GM12865 (cell line): Measurements from ENCODE around the gene ENTR1.

Experiments
- DNase-seq: peaks from one replicate; pipeline ENCODE4 v3.0.0; 2010; ENCODE audit warnings: low read depth
- H3K4me3 ChIP-seq: 2 replicates; pipeline ENCODE4 v1.5.1; 2011; ENCODE audit warnings: mild to moderate bottlenecking, low read depth, low read length, control low read depth
- CTCF ChIP-seq: IDR thresholded peaks from 2 replicates; pipeline ENCODE4 v1.5.1; 2011; ENCODE audit warnings: low read length, control low read depth, low read depth, inconsistent platforms; ENCODE audit not compliant: insufficient read depth; ENCODE audit errors: missing control alignments

Gene ENTR1

GRCh38 chr9:136364942-136365774, 45.3 kb downstream of the ENTR1 start:
- H3K4me3 ChIP-seq = no peak overlapping the region
- no peak for DNase-seq
- no peak for TF ChIP-seq CTCF

GRCh38 chr9:136363949-136364748, 46.3 kb downstream of the ENTR1 start:
- peak overlapping the region; percentile 32 for H3K4me3 ChIP-seq
- no peak for DNase-seq
- TF ChIP-seq CTCF = no peak

- peak within 1 kb of the TSS; percentile 75 for H3K4me3 ChIP-seq
- peak; percentile 96 for DNase-seq
- TF ChIP-seq CTCF = peak; percentile 94
These were observed 47.1 kb downstream of the ENTR1 start, which contains the start of gene DNLZ for GRCh38 chr9:136363106-136363948. DNLZ (minus strand) TSS chr9:136363744; CDS start chr9:136363714, 30 bp downstream.

- TF ChIP-seq CTCF = no peak
- H3K4me3 ChIP-seq = no peak overlapping the region
- no peak for DNase-seq
These were observed 48.0 kb downstream of the ENTR1 start for GRCh38 chr9:136362450-136362784.

GRCh38 chr9:136361754-136362449, 48.5 kb downstream of the ENTR1 start:
- no peak for TF ChIP-seq CTCF
- no peak for DNase-seq
- no peak overlapping the region for H3K4me3 ChIP-seq
